GM12801 (cell line): ENCODE measurements around the gene MERTK.

Source experiments
- CTCF ChIP-seq: IDR thresholded peaks from one replicate; pipeline ENCODE4 v1.5.1; 2011; ENCODE audit warnings: control low read depth; ENCODE audit not compliant: insufficient read length; ENCODE audit errors: extremely low read depth

MERTK gene

GRCh38 chr2:111900859-111901258 is 2.5 kb downstream of the MERTK start:
- TF ChIP-seq CTCF, result no peak

- TF ChIP-seq CTCF, result no peak
Observed at GRCh38 chr2:111903516-111903915, 5.1 kb downstream of the MERTK start.

- no peak for TF ChIP-seq CTCF
Observed at GRCh38 chr2:111903930-111904439, 5.6 kb downstream of the MERTK start.

- no peak for TF ChIP-seq CTCF
Observed at GRCh38 chr2:111904726-111905474, 6.5 kb downstream of the MERTK start.

GRCh38 chr2:111905990-111906735 is 7.8 kb downstream of the MERTK start:
- no peak for TF ChIP-seq CTCF

GRCh38 chr2:111908578-111908977 is 10.2 kb downstream of the MERTK start:
- TF ChIP-seq CTCF, result no peak

- no peak for TF ChIP-seq CTCF
Observed at GRCh38 chr2:111909079-111909478, 10.7 kb downstream of the MERTK start.
